NOMO-1 treated with dmso at 0.1 percent for 144 hours (cell line): ENCODE data around the gene CYP8B1.

Source experiments
- DNase-seq: peaks from one replicate; lab custom pipeline; 2025; ENCODE audit not compliant: unreplicated experiment; lab: John Stamatoyannopoulos, UW

CYP8B1 gene

DNA sequence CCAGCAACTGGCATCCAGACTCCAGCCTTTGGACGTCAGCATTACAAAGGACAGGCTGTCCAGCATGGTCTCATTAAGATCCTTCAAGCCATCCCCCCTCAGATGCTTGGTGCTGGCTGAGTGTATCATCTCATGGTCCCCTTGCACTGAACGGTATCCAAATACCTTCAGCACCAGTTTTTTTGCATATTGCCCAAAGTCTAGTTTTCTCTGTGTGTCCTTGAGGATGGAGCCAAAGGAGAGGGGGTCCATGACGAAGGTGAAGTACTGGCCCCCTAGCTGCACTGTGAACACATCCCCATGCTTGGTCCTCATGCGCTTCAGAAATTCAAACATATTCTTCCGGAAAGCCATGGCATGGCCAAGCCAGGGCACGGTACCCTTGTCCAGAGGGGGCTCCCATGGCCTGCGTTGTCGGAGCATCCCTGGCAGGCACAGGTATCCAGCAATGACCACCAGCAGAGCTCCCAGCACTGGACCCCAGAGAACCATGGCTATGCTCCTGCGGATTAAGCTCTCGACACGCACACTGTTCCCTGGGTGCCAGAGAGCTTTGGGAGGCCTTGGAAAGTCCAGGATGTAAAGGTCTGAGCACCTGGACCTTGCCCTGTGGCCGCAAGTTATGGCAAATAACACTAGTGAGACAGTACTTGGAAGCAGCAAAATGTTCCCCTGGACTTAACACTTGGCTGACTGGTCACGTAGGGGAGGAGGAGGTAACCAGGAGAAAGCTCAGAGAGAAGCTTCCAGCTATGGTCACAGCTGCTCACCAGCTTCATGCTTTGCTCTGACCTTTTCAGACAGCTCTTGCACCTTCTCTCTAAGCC is at the start of gene CYP8B1:
CYP8B1 (minus strand) TSS at position 555 of the 827 bp plus-strand sequence; CDS start at position 492, 63 bp downstream.
- DNase-seq, result no peak

GRCh38 chr3:42923606-42924005 is 47.9 kb upstream of the CYP8B1 start:
- no peak for DNase-seq

GRCh38 chr3:42914771-42915515 is 39.3 kb upstream of the CYP8B1 start:
- DNase-seq, result no peak

- no peak for DNase-seq
Observed at GRCh38 chr3:42911551-42911950, 35.9 kb upstream of the CYP8B1 start.

DNA sequence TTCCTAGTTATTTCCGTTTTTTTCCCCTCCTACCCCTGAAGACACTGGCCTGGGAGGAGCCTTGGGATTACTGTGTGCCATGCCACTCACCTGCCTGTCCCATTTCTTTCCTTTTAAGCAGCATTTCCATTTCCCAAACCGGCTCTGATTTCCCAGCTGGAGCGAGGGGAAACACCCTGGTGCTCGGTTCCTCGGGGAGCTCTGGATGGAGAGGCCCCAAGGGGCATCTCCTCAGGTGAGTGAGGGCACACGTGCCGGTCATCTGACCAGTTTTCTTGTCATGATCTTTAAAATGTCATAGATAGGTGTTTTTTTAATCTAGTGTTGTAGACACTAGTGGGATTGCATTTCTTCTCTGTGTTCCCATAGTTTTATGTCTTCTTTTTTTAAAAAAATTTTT is 33.0 kb upstream of the CYP8B1 start:
- DNase-seq, result no peak

- no peak for DNase-seq
Observed at GRCh38 chr3:42906848-42907183, 31.1 kb upstream of the CYP8B1 start.

DNA sequence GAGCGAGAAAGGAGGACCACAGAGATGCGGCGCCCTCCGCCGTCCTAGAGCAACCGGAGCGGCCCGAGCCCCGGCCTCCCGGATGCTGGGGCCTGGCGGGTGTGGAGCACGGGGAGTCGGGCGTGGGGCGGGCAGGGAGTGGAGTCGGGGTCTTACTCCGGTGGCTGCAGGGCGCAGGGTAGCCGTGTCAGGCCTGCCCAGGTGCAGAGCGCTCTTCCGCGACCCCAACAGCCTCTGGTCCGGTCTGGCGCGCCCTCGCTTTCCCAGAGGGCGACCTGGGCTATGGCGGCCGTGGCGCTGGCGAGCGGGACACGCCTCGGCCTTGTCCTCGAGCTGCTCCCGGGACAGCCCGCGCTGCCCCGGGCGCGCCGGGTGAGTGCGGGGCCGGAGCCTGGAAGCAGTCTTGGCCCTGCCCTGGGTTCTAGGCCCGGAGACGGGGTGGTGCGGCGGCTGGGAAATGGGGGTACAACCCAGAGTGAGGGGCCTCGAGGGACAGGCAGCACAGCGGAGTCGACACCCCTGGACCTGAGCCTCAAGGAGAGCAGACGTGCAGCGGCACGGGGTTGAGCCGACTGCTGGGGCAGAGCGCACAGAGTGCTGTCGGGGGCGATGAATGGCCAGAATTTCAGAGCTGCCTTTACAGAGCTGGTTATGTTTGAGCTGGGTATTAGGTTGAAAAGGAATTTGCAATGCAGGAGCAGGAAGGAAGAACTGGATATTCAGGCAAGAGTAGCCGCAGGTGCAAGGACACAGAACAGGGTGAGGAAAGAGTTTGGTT is 30.6 kb upstream of the CYP8B1 start, which contains the start of gene ZNF662:
ZNF662 (plus strand) TSS at position 73 of the 778 bp plus-strand sequence. CDS start 1,973 bp downstream, outside the sequence.
- no peak for DNase-seq

- no peak for DNase-seq
Observed at GRCh38 chr3:42905740-42906069, 30.0 kb upstream of the CYP8B1 start.

DNA sequence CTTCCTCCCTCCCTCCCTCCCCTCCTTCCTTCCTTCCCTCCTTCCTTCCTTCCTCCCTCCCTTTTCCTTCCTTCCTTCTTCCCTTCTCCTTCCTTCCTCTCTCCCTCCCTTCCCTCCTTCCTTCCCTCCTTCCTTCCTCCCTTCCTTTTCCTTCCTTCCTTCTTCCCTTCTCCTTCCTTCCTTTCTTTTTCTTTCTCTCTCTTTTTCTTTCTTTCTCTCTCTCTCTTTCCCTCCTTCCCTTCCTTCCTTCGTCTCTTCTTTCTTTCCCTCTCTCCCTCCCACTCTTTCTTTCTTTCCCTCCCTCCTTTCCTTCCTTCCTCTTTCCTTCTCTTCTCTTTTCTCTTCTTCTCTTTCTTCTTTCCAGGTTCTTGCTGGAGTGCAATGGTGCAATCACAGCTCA is 28.4 kb upstream of the CYP8B1 start:
- DNase-seq, result no peak

DNA sequence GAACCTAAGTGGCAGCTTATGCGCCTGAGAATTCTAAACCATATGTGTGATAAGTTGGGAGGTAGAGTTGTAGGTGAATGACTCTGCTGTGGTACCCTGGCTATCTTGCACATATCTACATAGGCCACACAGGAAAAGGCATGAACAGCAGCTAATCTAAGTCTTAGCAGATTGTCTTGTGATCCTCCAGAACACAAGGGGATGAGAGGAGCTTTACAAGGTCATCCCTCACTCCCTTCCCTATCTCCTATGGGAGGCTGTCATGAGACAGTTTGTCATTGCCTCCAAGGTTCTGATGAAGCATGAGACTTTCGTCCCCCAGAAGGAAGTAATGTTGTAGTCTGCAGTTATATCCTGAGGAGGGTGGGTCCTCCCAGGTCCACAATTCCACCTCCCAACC is 26.6 kb upstream of the CYP8B1 start:
- DNase-seq, result no peak

- no peak for DNase-seq
Observed at GRCh38 chr3:42901073-42901415, 25.4 kb upstream of the CYP8B1 start.

GRCh38 chr3:42900226-42901072 is 24.8 kb upstream of the CYP8B1 start:
- no peak for DNase-seq

DNA sequence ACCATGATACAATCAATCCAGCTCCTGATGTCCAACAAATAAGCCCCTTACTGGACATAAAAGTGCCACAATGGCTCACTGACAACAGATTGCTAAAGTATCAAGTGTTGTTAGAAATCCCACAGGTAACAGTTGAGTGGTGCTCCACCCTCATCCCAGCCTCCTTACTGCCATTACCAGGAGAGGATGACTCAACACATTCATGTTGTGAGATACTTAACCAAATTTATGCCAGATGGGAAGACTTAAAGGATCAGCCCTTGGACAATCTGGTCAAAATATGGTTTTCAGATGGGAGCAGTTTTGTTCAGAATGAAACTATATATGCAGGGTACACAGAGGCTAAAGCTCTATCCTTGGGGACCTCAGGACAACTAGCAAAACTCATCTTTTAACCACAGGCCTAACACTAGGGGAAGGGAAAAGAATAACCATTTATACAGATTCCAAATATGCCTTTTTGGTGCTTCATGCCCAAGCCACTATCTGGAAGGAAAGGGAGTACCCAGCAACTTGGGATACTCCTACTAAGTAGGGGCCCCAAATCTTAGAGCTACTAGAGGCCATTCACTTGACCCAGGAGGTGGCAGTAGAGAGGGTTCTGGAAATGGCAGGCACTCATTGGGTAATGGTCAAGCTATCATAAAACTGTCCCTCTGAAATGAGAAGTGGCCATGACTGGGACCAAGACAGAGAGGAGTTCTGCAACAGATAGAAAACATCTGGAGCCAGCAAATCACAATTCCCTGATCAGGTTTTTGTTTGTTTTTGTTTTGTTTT is 23.4 kb upstream of the CYP8B1 start:
- no peak for DNase-seq

- DNase-seq, result no peak
Observed at GRCh38 chr3:42895580-42895868, 19.8 kb upstream of the CYP8B1 start.

GRCh38 chr3:42894698-42895579 is 19.3 kb upstream of the CYP8B1 start:
- no peak for DNase-seq

DNA sequence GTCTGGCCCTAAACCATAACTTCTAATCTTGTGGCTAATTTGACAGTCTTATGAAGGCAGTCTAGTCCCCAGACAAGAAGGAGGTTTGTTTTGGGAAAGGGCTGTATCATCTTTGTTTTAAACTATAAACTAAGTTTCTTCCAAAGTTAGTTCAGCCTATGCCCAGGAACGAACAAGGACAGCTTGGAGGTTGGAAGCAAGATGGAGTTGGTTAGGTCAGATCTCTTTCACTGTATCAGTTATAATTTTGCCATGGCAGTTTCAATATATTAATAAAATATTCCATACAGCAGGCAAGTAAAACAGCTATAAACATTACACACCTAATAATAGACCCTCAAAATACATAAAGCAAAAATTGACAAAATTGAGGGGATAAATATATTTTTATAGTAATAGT is 17.1 kb upstream of the CYP8B1 start:
- no peak for DNase-seq

GRCh38 chr3:42892169-42892568 is 16.5 kb upstream of the CYP8B1 start:
- no peak for DNase-seq

- no peak for DNase-seq
Observed at GRCh38 chr3:42891042-42891441, 15.4 kb upstream of the CYP8B1 start.

GRCh38 chr3:42887084-42887483 is 11.4 kb upstream of the CYP8B1 start:
- no peak for DNase-seq
